HepG2 (cell line): ENCODE results near the gene SYDE2.

ENCODE experiments used
- CTCF ChIP-seq: sonication (generic); formaldehyde crosslinking; IDR thresholded peaks from 2 replicates; pipeline ENCODE4 v1.5.0; 2020; ENCODE audit warnings: mild to moderate bottlenecking, missing genetic modification reagents, moderate library complexity
- NFRKB ChIP-seq: fragments of 450-650 bp; IDR thresholded peaks from 2 replicates; pipeline ENCODE4 v1.6.1; 2017
- POLR2A ChIP-seq, 2 experiments: IDR thresholded peaks; 2 replicates each; pipeline ENCODE4 v1.6.1; 2011; ENCODE audit warnings: low read depth in 2 of 2, low read length in 2 of 2, mild to moderate bottlenecking in 1 of 2, moderate library complexity in 1 of 2; ENCODE audit not compliant: insufficient read depth in 1 of 2
- POLR2AphosphoS2 ChIP-seq: IDR thresholded peaks from 2 replicates; pipeline ENCODE4 v1.6.1; 2011; ENCODE audit warnings: low read depth, low read length, improper control_type of control experiment
- SMC3 ChIP-seq: IDR thresholded peaks from 2 replicates; pipeline ENCODE4 v1.6.1; 2011; ENCODE audit warnings: low read length, improper control_type of control experiment
- ZNF446 ChIP-seq: sonication (generic); formaldehyde crosslinking; IDR thresholded peaks from 2 replicates; pipeline ENCODE4 v1.5.0; 2020; ENCODE audit warnings: mild to moderate bottlenecking, missing genetic modification reagents
- TF ChIP-seq, protein P1 (sequence below): sonication (generic); formaldehyde crosslinking; IDR thresholded peaks from 2 replicates; pipeline ENCODE4 v1.8.1; 2023; ENCODE audit warnings: mild to moderate bottlenecking, missing genetic modification reagents

- TF ChIP-seq, protein P1, sequence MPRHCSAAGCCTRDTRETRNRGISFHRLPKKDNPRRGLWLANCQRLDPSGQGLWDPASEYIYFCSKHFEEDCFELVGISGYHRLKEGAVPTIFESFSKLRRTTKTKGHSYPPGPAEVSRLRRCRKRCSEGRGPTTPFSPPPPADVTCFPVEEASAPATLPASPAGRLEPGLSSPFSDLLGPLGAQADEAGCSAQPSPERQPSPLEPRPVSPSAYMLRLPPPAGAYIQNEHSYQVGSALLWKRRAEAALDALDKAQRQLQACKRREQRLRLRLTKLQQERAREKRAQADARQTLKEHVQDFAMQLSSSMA = no peak
- TF ChIP-seq CTCF (CRISPR knock-in tag) = no peak
- no peak for TF ChIP-seq POLR2A (IDR thresholded peaks at IDR 0.05; ENCODE audit: insufficient read depth in 1 of 2, low read depth in 2 of 2, low read length in 2 of 2)
- TF ChIP-seq POLR2AphosphoS2 = no peak
- TF ChIP-seq NFRKB = no peak
- no peak for TF ChIP-seq SMC3
- TF ChIP-seq ZNF446 = no peak
These were observed 28.2 kb upstream of the SYDE2 start for GRCh38 chr1:85228972-85229371.
